IPS-20b (cell line): ENCODE data around the gene CTXN1.
"Not testable (repeated sequence)": the region's sequence is repeated elsewhere in the genome, so short reads cannot be mapped to it uniquely, and the experiment has no call there.

ENCODE experiments used
- H3K27ac ChIP-seq: one replicate; pipeline ENCODE4 v1.5.1; 2013; ENCODE audit warnings: low read length
- H3K27me3 ChIP-seq: 2 replicates; pipeline ENCODE4 v1.6.1; 2013; ENCODE audit warnings: mild to moderate bottlenecking, low read length, inconsistent platforms; ENCODE audit not compliant: insufficient read depth
- H3K36me3 ChIP-seq: 2 replicates; pipeline ENCODE4 v1.6.1; 2013; ENCODE audit warnings: low read depth, mild to moderate bottlenecking, inconsistent platforms, low read length, moderate library complexity; ENCODE audit not compliant: insufficient read depth
- H3K4me1 ChIP-seq: 2 replicates; pipeline ENCODE4 v1.6.1; 2013; ENCODE audit warnings: mild to moderate bottlenecking, control low read depth, inconsistent platforms, low read length, moderate library complexity; ENCODE audit not compliant: insufficient read depth
- H3K4me3 ChIP-seq: 2 replicates; pipeline ENCODE4 v1.5.1; 2013; ENCODE audit warnings: mild to moderate bottlenecking, low read length, inconsistent platforms
- H3K9ac ChIP-seq: 2 replicates; pipeline ENCODE4 v1.6.1; 2013; ENCODE audit warnings: low read depth, mild to moderate bottlenecking, inconsistent platforms, low read length, moderate library complexity
- H3K9me3 ChIP-seq: 2 replicates; pipeline ENCODE4 v1.6.1; 2013; ENCODE audit warnings: mild to moderate bottlenecking, low read depth, low read length, inconsistent platforms; ENCODE audit not compliant: insufficient read depth

The CTXN1 gene

DNA sequence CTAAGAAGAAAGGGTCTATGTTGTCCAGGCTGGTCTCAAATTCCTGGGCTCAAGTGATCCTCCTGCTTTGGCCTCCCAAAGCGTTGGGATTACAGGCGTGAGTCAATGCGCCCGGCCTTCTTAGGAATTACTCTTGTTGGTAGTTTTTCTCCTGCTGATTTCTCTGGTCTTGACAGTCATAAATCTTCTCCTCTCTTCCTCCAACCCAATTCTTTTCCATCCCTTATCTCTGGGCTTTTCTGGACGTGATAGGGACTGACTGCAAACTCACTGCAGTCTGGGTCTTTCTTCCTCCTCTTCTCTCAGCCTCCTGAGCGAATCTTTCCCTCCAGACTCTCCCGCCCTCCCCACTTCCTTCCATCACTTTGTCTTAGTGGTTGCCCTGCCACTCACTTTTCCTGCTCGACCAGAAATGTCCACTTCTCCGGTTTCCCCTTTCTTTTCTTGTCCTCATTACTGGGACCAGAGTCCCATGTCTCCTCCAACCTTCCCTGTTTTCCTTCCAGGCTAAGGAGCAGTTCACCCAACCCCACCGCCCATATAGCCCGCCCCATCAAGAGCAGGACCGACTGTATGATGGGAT lies 39.4 kb upstream of the CTXN1 start:
- H3K4me3 ChIP-seq, result no peak overlapping the region
- H3K9ac ChIP-seq, result no peak overlapping the region
- H3K27ac ChIP-seq, result no peak overlapping the region
- H3K4me1 ChIP-seq, result peaks cover 6% of the 10 kb centered on the region; the same call in 1 of the 2 replicates
- no peaks in the 10 kb centered on the region for H3K9me3 ChIP-seq
- H3K27me3 ChIP-seq, result no peaks in the 10 kb centered on the region
- peaks cover 92% of the 10 kb centered on the region for H3K36me3 ChIP-seq

DNA sequence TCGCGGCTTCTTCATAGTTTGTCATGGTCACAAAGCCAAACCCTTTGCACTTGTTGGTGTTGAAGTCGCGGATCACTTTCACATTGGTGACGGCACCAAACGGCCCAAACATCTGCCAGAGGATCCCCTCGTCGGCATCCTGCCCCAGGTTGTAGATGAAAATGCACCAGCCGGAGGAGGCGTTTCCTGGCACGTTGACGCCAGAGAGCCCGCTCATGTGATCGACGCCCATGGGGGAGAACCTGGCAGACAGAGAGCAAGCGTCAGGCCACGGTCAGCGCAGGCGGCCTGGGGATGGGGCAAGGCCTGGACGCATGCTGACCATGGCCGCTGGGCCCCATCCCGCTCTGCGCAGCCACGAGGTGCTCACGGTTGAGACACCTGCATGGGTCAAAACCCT lies 37.6 kb upstream of the CTXN1 start:
- Histone ChIP-seq H3K27me3 (no peaks in the 10 kb centered on the region), H3K9me3 (no peaks in the 10 kb centered on the region), H3K4me1 (no peaks in the 10 kb centered on the region; the same call in 1 of the 2 replicates), H3K4me3 (no peak overlapping the region), H3K36me3 (peaks cover 98% of the 10 kb centered on the region), H3K9ac (no peak overlapping the region), H3K27ac (no peak overlapping the region)

DNA sequence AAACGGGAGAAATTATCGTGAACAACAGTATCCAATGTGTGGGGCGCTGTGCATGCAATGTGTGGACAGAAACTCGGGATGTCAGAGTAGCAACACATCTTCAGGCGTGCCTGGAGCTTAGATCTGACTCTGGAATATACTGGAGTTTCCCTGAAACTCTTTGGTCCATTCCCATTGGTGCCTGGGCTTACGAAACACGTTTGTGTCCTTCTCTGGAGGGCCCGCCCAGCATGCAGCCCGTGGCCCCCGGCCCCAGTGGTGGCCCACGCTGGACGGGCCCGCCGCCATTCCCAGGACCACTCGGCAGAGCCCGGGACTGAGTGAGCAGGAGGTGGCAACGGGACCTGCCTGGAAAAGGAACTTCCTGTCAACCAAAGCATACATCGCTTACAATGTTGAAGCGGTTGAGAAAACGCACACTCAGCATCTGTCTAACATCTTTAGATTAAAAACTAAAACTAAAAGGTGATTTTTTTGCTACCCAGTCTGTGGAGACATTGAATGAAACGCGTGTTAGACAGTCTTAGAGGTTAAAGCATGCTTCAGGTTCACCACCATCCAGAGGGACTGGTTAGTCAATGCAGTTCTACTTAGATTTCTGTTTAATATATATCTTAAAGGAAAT lies 36.8 kb upstream of the CTXN1 start:
- Histone ChIP-seq H3K4me1 (no peaks in the 10 kb centered on the region), H3K4me3 (no peak overlapping the region), H3K27me3 (no peaks in the 10 kb centered on the region), H3K9ac (no peak overlapping the region), H3K27ac (no peak overlapping the region), H3K36me3 (peaks cover 92% of the 10 kb centered on the region), H3K9me3 (no peaks in the 10 kb centered on the region)

DNA sequence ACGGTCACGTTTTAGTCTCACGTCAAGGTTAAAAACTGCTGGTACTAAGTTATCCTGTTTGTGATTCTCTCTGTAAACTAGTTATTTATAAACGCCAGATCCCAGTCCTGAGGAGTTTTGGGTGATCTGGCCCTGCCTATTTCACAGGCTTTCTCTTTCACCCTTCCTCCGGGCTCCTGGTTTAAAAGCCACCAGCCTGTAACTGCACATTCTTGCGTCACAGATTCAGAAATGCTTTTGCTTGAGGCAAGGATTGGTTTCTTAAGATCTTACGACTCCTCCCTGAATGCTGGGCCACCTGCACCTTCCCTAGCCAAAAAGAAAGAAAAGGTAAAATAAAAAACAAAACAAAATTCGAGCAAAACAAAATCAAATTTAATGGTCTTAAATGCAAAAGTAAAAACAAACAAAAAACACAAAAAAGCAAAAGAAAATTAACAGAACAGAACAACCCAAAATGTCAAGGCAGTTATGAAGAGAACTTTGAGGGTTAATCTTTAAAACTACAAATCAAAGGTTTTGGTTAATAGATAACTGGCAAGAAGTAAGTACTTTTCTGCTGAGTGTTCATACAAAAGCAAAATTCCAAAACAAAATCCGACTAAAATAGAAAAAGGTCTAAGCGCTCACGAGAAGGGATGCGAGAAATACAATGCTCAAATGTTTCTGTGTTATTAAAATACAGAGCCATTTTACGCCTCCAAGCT lies 36.1 kb upstream of the CTXN1 start:
- no peaks in the 10 kb centered on the region for H3K4me1 ChIP-seq
- H3K4me3 ChIP-seq, result no peak overlapping the region
- no peaks in the 10 kb centered on the region for H3K27me3 ChIP-seq
- H3K9me3 ChIP-seq, result no peaks in the 10 kb centered on the region
- H3K36me3 ChIP-seq, result peaks cover 85% of the 10 kb centered on the region
- no peak overlapping the region for H3K27ac ChIP-seq
- no peak overlapping the region for H3K9ac ChIP-seq

DNA sequence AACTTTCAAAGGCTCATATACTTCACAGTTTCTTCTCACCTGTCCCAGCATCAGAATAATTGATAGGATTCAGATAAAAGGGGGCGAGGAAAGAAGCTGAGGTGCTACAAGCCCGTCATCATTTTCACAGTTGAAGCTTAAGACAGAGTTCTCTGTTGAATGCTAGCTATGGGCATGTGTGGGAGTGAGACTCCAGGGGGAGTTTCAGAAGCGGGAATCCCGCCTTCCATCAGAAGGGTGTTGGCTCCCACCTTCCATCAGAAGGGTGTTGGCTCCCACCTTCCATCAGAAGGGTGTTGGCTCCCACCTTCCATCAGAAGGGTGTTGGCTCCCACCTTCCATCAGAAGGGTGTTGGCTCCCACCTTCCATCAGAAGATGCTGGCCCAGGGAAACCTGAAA lies 35.1 kb upstream of the CTXN1 start:
- H3K4me1 ChIP-seq, H3K9ac ChIP-seq, H3K4me3 ChIP-seq, H3K27ac ChIP-seq, H3K9me3 ChIP-seq, H3K27me3 ChIP-seq: not testable (repeated sequence)
- H3K36me3 ChIP-seq, result peaks cover 75% of the 10 kb centered on the region

DNA sequence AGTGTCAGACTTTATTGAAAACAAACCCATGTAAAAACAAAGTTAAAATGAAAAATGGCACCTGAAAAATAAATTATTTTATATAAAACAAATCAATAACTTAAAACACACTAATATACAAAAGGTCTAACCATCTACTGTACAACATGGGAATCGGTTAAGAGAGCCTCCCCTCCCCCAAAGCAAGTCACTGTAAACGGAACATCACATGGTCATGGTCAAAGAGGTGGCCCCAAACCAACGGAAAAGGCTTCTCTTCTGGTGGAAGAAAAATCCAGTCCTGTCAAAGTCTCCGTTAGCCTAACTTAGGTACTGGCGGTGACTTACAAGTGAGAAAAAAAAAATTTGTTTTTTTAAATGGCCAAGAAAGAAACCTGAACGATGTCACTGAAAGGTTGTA lies 33.3 kb upstream of the CTXN1 start:
- Histone ChIP-seq H3K36me3 (peaks cover 56% of the 10 kb centered on the region), H3K4me1 (no peaks in the 10 kb centered on the region), H3K27me3 (no peaks in the 10 kb centered on the region), H3K4me3 (no peak overlapping the region), H3K9me3 (no peaks in the 10 kb centered on the region), H3K9ac (no peak overlapping the region), H3K27ac (no peak overlapping the region)

DNA sequence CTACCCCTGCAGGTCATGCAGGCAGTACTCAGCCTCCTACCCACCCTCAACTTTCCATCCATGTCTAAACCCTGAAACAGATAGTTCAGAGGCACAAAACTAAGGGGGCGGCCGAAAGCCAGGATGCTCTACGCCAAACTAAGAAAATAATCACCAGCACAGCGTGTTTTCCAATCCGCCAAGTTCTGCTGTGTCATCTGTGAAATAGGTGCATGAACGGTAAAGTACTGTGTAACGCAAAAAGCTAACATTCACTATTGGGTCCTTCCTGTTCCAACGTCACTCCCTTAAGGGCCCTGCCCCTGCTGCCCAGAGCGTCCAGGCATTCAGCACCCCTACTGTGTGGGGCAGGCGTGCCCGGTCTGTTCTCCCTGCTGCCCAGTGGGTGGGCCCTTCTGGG lies 29.8 kb upstream of the CTXN1 start:
- no peak overlapping the region for H3K4me3 ChIP-seq
- H3K27ac ChIP-seq, result no peak overlapping the region
- H3K9me3 ChIP-seq, result no peaks in the 10 kb centered on the region
- H3K27me3 ChIP-seq, result no peaks in the 10 kb centered on the region
- no peak overlapping the region for H3K9ac ChIP-seq
- H3K36me3 ChIP-seq, result peaks cover 21% of the 10 kb centered on the region
- no peaks in the 10 kb centered on the region for H3K4me1 ChIP-seq

DNA sequence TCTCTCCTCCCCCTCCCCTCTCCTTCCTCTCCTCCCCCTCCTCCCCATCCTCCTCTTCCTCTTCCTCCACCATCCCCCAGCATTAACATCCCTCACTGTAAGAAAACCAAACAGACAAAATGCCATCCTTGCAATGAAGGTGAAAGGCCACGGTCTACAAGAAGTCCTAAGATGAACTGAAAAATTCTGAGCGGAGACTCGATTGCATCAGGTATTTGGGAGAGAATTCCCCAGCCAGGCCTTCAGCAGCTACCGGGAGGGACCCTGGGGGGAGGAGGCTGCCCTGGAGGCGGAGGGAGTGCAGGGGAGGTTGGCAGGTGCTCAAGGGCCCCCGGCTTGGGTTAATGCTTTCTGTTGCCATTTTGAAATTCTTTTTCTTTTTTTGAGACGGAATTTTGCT lies 27.6 kb upstream of the CTXN1 start:
- Histone ChIP-seq H3K9me3 (no peaks in the 10 kb centered on the region), H3K27me3 (no peaks in the 10 kb centered on the region), H3K27ac (no peak overlapping the region), H3K4me1 (no peaks in the 10 kb centered on the region), H3K36me3 (peaks cover 2% of the 10 kb centered on the region; the same call in 1 of the 2 replicates), H3K9ac (no peak overlapping the region), H3K4me3 (no peak overlapping the region)

DNA sequence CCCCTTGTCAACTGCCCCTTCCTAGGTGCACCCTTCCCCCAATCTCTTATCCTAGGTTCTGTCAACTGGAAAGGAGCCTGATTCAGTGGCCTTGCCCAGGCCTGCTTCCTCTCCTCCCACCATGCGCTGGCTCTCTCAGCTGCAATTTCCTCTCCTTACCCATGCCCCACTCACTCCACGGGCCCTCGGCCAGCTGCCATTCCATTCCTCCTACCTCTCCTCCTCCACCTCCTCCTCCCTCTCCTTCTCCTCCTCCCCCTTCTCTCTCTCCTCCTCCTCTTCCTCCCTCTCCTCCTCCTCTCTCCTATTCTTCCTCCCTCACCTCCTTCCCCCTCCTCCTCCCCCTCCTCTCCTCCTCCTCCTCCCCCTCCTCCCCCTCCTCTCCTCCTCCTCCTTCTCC lies 27.1 kb upstream of the CTXN1 start:
- H3K9ac ChIP-seq, result no peak overlapping the region
- 0 out of 2 replicates have a peak, but pooled peaks cover under 1% of the 10 kb centered on the region for H3K36me3 ChIP-seq
- H3K4me1 ChIP-seq, result no peaks in the 10 kb centered on the region

DNA sequence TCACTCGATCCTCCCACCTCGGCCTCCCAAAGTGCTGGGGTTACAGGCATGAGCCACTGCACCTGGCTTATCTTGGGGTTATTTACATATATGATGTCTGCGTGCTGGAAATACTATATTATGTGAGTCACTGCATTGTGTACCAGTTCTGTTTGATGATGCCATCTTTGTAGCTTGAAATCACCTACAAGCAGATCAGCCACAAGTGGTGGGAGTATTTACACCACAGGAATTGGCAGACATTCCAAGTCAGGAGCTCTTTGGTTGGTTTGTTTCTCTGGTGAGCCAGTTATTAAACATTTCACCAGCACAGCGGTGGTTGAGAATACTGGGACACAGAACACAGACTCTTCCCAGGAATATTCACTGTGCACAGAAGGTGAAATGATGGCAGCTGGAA lies 22.0 kb upstream of the CTXN1 start:
- no peak overlapping the region for H3K27ac ChIP-seq
- H3K36me3 ChIP-seq, result 0 out of 2 replicates have a peak, but pooled peaks cover 3% of the 10 kb centered on the region
- no peaks in the 10 kb centered on the region for H3K27me3 ChIP-seq
- no peaks in the 10 kb centered on the region for H3K9me3 ChIP-seq
- no peaks in the 10 kb centered on the region for H3K4me1 ChIP-seq
- H3K4me3 ChIP-seq, result no peak overlapping the region
- H3K9ac ChIP-seq, result no peak overlapping the region

More for the DNA sequence above, 27.1 kb upstream of the CTXN1 start:
- Histone ChIP-seq H3K27me3 (no peaks in the 10 kb centered on the region), H3K9me3 (no peaks in the 10 kb centered on the region), H3K4me3 (no peak overlapping the region), H3K27ac (no peak overlapping the region)

DNA sequence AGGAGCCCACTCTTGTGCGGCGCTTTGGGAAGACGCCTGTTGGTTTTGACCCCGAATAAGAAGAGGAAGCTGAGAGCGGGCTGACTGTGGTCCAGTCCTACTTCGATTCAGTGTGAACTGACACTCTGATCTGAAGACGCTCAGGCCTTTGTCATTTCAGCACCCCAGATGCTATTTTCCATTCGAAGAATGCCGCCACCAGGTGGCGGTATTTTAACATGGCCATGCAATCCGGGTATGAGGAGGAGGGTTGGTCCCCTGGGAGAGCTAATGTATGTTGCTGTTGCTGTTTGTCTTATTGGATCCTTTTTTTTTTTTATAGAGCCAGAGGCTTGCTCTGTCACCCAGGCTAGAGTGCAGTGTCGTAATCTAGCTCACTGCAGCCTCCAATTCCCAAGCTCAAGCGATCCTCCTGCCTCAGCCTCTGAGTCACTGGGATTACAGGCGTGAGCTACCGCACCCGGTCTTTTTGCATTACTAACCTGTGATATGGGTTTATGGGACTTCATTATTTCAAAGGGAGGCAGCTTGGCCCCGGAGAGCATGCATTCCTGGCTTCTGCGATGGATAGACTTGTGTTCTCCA lies 18.3 kb upstream of the CTXN1 start:
- peaks cover 30% of the 10 kb centered on the region for H3K36me3 ChIP-seq
- peak overlapping the region; percentile 96 for H3K9ac ChIP-seq
- no peaks in the 10 kb centered on the region for H3K9me3 ChIP-seq
- no peaks in the 10 kb centered on the region for H3K27me3 ChIP-seq
- H3K4me1 ChIP-seq, result no peaks in the 10 kb centered on the region
- H3K27ac ChIP-seq, result peak overlapping the region; percentile 63
- H3K4me3 ChIP-seq, result peak overlapping the region; percentile 92
